GM10248 (cell line): ENCODE data around the gene RDM1.

Source experiments
- CTCF ChIA-PET: fragments of 300-600 bp; sonication (Branson Sonifier 250); formaldehyde crosslinking; extraction: SDS; loops from one replicate; lab custom pipeline; 2021; ENCODE audit warnings: antibody characterized with exemption; lab: Yijun Ruan, JAX
- POLR2A ChIA-PET: fragments of 350-650 bp; sonication (Branson Sonifier 250); formaldehyde crosslinking; extraction: SDS; loops from one replicate; lab custom pipeline; 2020; ENCODE audit warnings: antibody characterized with exemption; lab: Yijun Ruan, JAX
- DNase-seq: peaks from one replicate; pipeline ENCODE4 v3.0.0; 2012; ENCODE audit errors: extremely low spot score
- TF ChIP-seq, protein P1 (sequence below): IDR thresholded peaks from 2 replicates; pipeline ENCODE4 v1.5.1; 2012; ENCODE audit warnings: mild to moderate bottlenecking, low read depth; ENCODE audit errors: extremely low read depth, missing control alignments, control extremely low read depth

Gene RDM1

DNA sequence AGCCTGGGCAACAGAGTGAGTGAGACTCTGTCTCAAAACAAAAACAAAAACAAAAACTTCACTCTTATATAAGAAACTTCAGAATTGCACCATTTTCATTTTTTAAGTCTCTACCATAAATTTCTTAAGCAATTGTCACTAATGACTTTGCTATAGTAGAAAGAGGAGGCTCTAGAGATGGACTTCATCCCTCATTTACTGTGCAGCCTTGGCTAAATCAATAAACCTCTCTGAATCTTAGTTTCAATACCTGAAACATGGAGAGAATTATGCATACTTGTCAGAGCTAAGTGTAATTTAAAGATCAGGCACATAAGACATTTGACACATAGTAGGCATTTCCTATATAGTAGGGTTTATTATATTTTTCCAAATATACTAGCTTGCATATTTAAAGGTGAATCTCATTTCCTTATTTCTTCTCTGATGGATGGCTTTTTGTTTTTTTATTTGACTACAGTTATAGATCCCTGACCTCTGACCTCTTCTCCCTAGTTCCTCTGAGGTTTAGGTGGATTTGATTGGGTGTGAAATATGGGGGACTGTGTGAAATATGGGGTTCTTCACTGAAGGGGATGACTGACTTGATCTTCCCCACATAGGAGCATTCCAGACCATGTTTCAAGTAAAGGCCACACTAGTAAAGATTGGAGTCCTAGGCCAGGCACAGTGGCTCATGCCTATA is 53.1 kb downstream of the RDM1 start:
- TF ChIP-seq, protein P1, sequence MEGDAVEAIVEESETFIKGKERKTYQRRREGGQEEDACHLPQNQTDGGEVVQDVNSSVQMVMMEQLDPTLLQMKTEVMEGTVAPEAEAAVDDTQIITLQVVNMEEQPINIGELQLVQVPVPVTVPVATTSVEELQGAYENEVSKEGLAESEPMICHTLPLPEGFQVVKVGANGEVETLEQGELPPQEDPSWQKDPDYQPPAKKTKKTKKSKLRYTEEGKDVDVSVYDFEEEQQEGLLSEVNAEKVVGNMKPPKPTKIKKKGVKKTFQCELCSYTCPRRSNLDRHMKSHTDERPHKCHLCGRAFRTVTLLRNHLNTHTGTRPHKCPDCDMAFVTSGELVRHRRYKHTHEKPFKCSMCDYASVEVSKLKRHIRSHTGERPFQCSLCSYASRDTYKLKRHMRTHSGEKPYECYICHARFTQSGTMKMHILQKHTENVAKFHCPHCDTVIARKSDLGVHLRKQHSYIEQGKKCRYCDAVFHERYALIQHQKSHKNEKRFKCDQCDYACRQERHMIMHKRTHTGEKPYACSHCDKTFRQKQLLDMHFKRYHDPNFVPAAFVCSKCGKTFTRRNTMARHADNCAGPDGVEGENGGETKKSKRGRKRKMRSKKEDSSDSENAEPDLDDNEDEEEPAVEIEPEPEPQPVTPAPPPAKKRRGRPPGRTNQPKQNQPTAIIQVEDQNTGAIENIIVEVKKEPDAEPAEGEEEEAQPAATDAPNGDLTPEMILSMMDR, result no peak
- POLR2A ChIA-PET, result no interaction called here

DNA sequence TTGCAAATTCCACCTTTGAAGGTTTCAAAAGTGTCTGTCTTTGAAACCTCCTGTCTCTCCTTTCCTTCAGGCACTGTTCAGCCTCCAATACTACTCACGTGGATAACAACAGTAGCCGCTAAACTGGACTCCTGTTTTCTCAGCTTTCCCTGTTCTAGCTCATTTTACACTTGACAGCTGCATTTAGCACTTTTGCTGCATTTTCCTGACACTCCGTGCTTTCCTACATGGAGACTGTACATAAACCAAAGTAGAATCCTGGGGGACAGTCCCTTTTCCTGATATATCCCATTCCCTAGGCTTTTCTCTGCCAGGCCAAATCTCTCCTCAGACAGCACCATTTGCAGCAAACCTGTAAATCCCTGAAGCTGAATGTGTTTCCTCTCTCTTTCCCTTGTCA is 54.0 kb downstream of the RDM1 start:
- CTCF ChIA-PET, result interaction anchor here (0.7 to 5.7 kb wide), 9 partner anchors 11 to 197 kb away, joined by 3 to 24 read pairs (median 4); no protein-coding TSS in a partner anchor

More for the DNA sequence above, 53.1 kb downstream of the RDM1 start:
- CTCF ChIA-PET, result interaction anchor here (0.9 to 5.7 kb wide), 6 partner anchors 12 to 114 kb away, joined by 3 to 24 read pairs (median 4); partner anchors contain the start of gene TAF15
- no peak for DNase-seq

DNA sequence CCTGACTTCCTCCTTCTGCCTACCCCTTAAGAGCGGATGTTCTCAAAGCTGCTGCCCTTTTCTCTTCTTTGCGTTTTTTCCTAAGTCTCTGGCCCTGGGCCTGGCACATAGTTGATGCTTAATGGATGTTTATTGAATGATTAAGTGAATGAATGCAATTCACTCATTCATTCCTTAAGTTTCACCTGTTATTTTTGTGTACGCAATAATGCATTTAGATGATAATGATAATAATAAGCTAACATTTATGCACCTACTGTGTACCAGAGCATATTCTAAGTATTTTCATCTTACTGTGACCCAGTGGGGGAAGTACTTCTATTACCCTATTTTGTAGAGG is 54.8 kb downstream of the RDM1 start:
- ChIA-PET CTCF (interaction anchor here (0.7 to 5.7 kb wide), 9 partner anchors 12 to 197 kb away, joined by 3 to 24 read pairs (median 4); no protein-coding TSS in a partner anchor), POLR2A (interaction anchor here (0.9 kb wide), 1 partner anchor 19 kb away, joined by 4 read pairs; no protein-coding TSS in a partner anchor)
- no peak for DNase-seq
- TF ChIP-seq, protein P1, result no peak

More for the DNA sequence above, 54.0 kb downstream of the RDM1 start:
- TF ChIP-seq, protein P1, result no peak
- POLR2A ChIA-PET, result interaction anchor here (0.9 kb wide), 1 partner anchor 20 kb away, joined by 4 read pairs; no protein-coding TSS in a partner anchor
- no peak for DNase-seq

DNA sequence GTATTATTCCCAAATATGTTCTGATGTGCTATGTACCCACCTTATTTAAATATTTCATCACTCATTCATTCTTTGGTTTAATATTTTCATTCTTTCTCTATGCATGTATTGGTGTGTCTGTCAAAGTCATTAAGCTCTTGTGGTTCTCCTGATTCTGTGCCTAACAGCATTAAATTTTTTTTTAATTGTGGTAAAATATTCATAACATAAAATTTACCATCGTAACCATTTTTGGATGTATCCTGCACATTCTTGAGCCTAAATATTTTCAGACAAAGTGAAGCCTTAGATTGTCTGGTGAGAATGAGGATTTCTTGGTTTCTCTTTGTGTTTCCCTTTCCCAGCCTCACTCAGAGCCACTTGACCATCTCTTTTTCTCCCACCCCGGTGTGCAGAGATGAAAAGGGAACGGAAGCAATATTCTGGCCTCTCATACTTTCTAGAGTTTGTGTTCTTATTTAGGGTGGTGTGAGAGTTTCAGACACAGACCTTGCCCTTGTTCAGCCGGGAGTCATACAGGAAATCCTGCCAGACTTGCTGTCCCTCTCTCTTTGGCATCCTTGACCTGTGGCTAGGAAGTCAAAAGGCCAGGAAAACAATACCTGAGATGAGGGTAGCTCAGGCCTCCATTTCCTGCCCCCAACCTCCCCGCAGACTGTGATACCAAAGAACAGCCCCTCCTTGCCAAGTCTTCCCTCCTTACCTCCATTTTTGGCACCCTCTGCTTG is 55.3 kb downstream of the RDM1 start:
- POLR2A ChIA-PET, result no interaction called here
- CTCF ChIA-PET, result interaction anchor here (1.1 to 5.7 kb wide), 4 partner anchors 11 to 40 kb away, joined by 3 to 24 read pairs (median 10); no protein-coding TSS in a partner anchor
- TF ChIP-seq, protein P1, result no peak
- peak; percentile 37 for DNase-seq

DNA sequence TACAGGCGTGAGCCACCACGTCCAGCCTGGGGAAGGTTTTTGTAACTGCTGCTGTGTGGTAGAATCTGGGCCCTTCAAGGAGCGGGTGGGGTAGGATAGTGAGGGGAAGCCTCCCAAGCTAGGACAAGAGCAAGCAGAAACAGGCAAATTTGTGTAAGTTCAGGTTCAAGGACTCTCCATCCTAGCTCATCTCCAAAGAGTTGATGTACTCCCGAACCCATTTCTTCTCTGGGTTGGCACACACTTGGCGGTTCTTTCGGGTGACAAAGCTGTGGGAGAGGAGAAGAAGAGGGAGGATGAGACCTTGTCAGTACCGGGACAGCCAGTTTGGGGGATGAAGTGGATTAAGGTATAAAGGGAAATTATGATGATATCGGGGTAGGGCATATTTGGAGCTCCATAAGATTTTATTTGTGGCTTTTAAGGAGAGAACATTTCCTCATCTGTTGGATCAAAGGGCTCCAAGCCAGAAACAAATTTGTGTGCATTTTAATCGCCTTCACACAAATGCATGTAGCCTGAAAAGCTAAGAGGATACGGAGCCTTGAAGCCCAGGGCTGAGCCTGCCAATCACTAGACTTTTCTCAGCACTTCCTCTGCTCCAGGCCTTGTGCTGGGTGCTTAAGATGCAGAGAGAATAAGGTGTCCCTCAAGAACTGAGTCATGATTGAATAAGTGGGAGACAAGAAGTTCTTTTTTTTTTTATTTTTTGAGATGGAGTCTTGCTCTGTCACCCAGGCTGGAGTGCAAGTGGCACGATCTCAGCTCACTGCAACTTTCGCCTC is 58.2 kb downstream of the RDM1 start:
- ChIA-PET POLR2A (no interaction called here), CTCF (interaction anchor here (0.8 to 4.9 kb wide), 7 partner anchors 12 to 277 kb away, joined by 3 to 30 read pairs (median 3); no protein-coding TSS in a partner anchor)
- no peak for DNase-seq
- TF ChIP-seq, protein P1, result no peak
